HG03045 (cell line): ENCODE measurements around the gene ZNF26.
"Not testable (repeated sequence)": the region's sequence is repeated elsewhere in the genome, so short reads cannot be mapped to it uniquely, and the experiment has no call there.

Experiments
- ATAC-seq: cut with Tn5 transposase; IDR thresholded peaks from one replicate; pipeline ENCODE4 v1.9.1; 2021; ENCODE audit warnings: mild to moderate bottlenecking, moderate library complexity; ENCODE audit not compliant: unreplicated experiment

Gene ZNF26

GRCh38 chr12:132986001-132986884 lies at the start of gene ZNF26:
Gene ZNF26, plus strand, starts transcription at chr12:132986367. Its CDS starts 474 bp downstream, at chr12:132986841.
- ATAC-seq = peak; percentile 98

GRCh38 chr12:132936921-132937320 lies 49.2 kb upstream of the ZNF26 start:
- not testable (repeated sequence) for ATAC-seq

- ATAC-seq = no peak
These were observed 48.7 kb upstream of the ZNF26 start for GRCh38 chr12:132937476-132937875.

GRCh38 chr12:132938807-132939206 lies 47.4 kb upstream of the ZNF26 start:
- not testable (repeated sequence) for ATAC-seq

GRCh38 chr12:132940071-132940719 lies 46.0 kb upstream of the ZNF26 start:
- ATAC-seq = no peak

- no peak for ATAC-seq
These were observed 44.7 kb upstream of the ZNF26 start for GRCh38 chr12:132941336-132941954.

GRCh38 chr12:132942611-132943010 lies 43.6 kb upstream of the ZNF26 start:
- no peak for ATAC-seq

- ATAC-seq = no peak
These were observed 40.4 kb upstream of the ZNF26 start for GRCh38 chr12:132945806-132946205.

- ATAC-seq = no peak
These were observed 39.8 kb upstream of the ZNF26 start for GRCh38 chr12:132946246-132946820.

- no peak for ATAC-seq
These were observed 37.8 kb upstream of the ZNF26 start for GRCh38 chr12:132948146-132949066.

GRCh38 chr12:132949936-132950837 lies 36.0 kb upstream of the ZNF26 start:
- no peak for ATAC-seq

- no peak for ATAC-seq
These were observed 35.2 kb upstream of the ZNF26 start for GRCh38 chr12:132950844-132951535.

- no peak for ATAC-seq
These were observed 34.5 kb upstream of the ZNF26 start for GRCh38 chr12:132951649-132952048.

- no peak for ATAC-seq
These were observed 33.6 kb upstream of the ZNF26 start for GRCh38 chr12:132952371-132953162.

- no peak for ATAC-seq
These were observed 33.1 kb upstream of the ZNF26 start for GRCh38 chr12:132953163-132953425.

GRCh38 chr12:132953771-132954170 lies 32.4 kb upstream of the ZNF26 start:
- ATAC-seq = no peak

GRCh38 chr12:132954471-132955048 lies 31.6 kb upstream of the ZNF26 start:
- no peak for ATAC-seq
